ENCODE data around the gene TRIP4. TPM values are rescaled to one million over a fixed set of nuclear protein-coding genes. Genes with fewer than 3 reads are reported as not detected.

TRIP4 gene
- total and polyA plus RNA-seq, 2 of the 8 experiments (the other 6 are each of a cell fraction or from before 2014, with no cell fraction given) = 6.2 to 18.9 TPM

DNA sequence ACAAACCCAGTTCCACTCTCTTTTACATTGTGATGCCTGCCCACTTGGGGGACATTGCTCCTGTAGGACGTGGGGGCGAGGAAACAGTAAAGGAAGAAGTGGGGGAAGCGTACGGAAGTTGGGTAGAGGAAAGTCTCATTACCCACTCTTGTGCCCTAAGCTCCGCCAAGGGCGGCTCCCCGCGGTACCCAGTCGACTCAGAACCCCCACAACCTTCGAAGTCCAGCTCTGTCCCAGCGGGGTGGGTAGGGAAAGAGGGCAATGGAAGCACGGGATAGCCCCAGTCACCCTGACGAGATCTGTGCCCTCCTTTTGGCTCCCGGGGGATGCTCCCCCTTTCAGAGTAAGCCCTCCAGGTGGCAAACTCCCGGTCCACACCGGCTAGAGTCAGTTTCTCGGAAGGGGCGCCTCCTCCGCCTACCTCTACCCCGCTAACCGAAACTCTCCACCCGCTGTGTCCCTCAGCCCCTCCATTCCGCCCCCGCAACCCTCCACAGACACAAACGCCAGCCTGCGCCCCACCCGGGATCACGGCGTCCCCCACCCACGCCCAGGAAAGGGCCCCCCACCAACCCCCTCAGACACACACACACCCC is 32.2 kb upstream of the TRIP4 start:
- H3K9ac ChIP-seq (replicated peaks in 1 of 4; ENCODE audit: extremely low read depth in 1 of 4, low read depth in 3 of 4, low read length in 3 of 4) = peak overlapping the region; percentile 79 to 96 (median 86)
- H2BK5ac ChIP-seq (ENCODE audit: low read depth, low read length) = peak overlapping the region; percentile 87
- H2AFZ ChIP-seq (ENCODE audit: low read length) = peak overlapping the region; percentile 62; the same call in 1 of the 2 replicates
- H2BK20ac ChIP-seq (ENCODE audit: low read length) = no peak overlapping the region
- H3K79me2 ChIP-seq (ENCODE audit: control insufficient read depth in 1 of 2, insufficient read depth in 2 of 2, low read length in 2 of 2) = peaks cover 0 to 40% of the 10 kb centered on the region in 2 experiments; a peak in 3 of 4 replicates
- H4K20me1 ChIP-seq (replicated peaks in 1 of 2; ENCODE audit: control insufficient read depth in 1 of 2, insufficient read depth in 2 of 2, low read length in 2 of 2) = no peaks in the 10 kb centered on the region
- FAIRE-seq = no peak
- H3K27ac ChIP-seq (ENCODE audit: low read depth, low read length) = peak overlapping the region; percentile 75
- H3K4me3 ChIP-seq (ENCODE audit: extremely low read depth in 1 of 4, insufficient read depth in 2 of 4, low read depth in 3 of 4, low read length in 4 of 4) = peak overlapping the region; percentile 68 to 95 (median 80)
- H3K9me3 ChIP-seq (ENCODE audit: insufficient read depth in 2 of 2, low read depth in 1 of 2, low read length in 1 of 2) = no peaks in the 10 kb centered on the region
- H3K79me1 ChIP-seq (ENCODE audit: low read depth, low read length) = no peaks in the 10 kb centered on the region
- H3K23ac ChIP-seq (ENCODE audit: insufficient read length) = no peak overlapping the region
- peak in 1 of 2 experiments; percentile 67 for DNase-seq (ENCODE audit: low read depth in 1 of 2, low spot score in 2 of 2)
- no peak overlapping the region for H2AK5ac ChIP-seq (ENCODE audit: low read depth, low read length)
- no peaks in the 10 kb centered on the region for H3K27me3 ChIP-seq (replicated peaks in 1 of 4; ENCODE audit: control insufficient read depth in 3 of 4, extremely low read depth in 1 of 4, insufficient read depth in 3 of 4, low read length in 3 of 4)
- peaks cover 0 to 2% (median 0%) of the 10 kb centered on the region in 4 experiments; a peak in 2 of 7 replicates for H3K4me1 ChIP-seq (replicated peaks in 1 of 4; ENCODE audit: control insufficient read depth in 3 of 4, insufficient read depth in 4 of 4, low read length in 3 of 4)
- H3K4me2 ChIP-seq (ENCODE audit: insufficient read depth in 1 of 2, low read depth in 2 of 2, low read length in 2 of 2) = peak overlapping the region; percentile 79 to 90
- H2BK12ac ChIP-seq (ENCODE audit: low read depth, low read length) = peak overlapping the region; percentile 4; the same call in 1 of the 2 replicates
- POLR2A ChIA-PET (ENCODE audit: partially characterized antibody) = interaction anchor here (0.9 to 1.7 kb wide), 8 partner anchors 8 to 193 kb away, joined by 3 to 8 read pairs (median 3); partner anchors contain the start of gene PPIB
- H3K23me2 ChIP-seq (ENCODE audit: low read depth, low read length) = peaks cover 2% of the 10 kb centered on the region; the same call in 1 of the 2 replicates
- no peak overlapping the region for H2BK15ac ChIP-seq (ENCODE audit: low read length)
- no peak overlapping the region for H3K4ac ChIP-seq (replicated peaks; ENCODE audit: insufficient read length, low read depth, low read length)
- H3K36me3 ChIP-seq (ENCODE audit: control insufficient read depth in 2 of 4, insufficient read depth in 4 of 4, low read length in 3 of 4) = no peaks in the 10 kb centered on the region
- peak overlapping the region; percentile 54 for H4K5ac ChIP-seq (ENCODE audit: insufficient read length, low read depth, low read length)
- 2% methylated on average over 25 of the region's 30 CpGs; no CpG with 5 or more reads in 1 of the 2 experiments for WGBS, 2 experiments (ENCODE audit: extremely low coverage in 1 of 2, insufficient coverage in 1 of 2, insufficient read length in 1 of 2, insufficient replicate concordance in 2 of 2, low coverage in 1 of 2, low lambda C conversion rate in 2 of 2, missing lambda C conversion rate in 1 of 2)
- H3K18ac ChIP-seq (ENCODE audit: extremely low read depth, low read length) = peak overlapping the region; percentile 60
- H2BK120ac ChIP-seq (replicated peaks; ENCODE audit: low read depth, low read length) = no peak overlapping the region
- CTCF ChIA-PET (ENCODE audit: partially characterized antibody) = interaction anchor here (0.5 to 1.0 kb wide), 4 partner anchors 37 to 665 kb away, joined by 3 to 4 read pairs (median 3); no protein-coding TSS in a partner anchor
- no peak overlapping the region for H3K14ac ChIP-seq (ENCODE audit: insufficient read length)
- no peak overlapping the region for H4K91ac ChIP-seq (replicated peaks; ENCODE audit: insufficient read length, low read length)
- peak overlapping the region; percentile 54 for H3K56ac ChIP-seq (replicated peaks; ENCODE audit: insufficient read length, low read depth, low read length)
- H4K8ac ChIP-seq (ENCODE audit: extremely low read depth, insufficient read depth, low read length) = peak overlapping the region; percentile 98; the same call in 1 of the 2 replicates
- no peak for TF ChIP-seq SP2 (IDR thresholded peaks at IDR 0.05; ENCODE audit: low read length)
- TF ChIP-seq SRF (IDR thresholded peaks at IDR 0.05; ENCODE audit: low read depth, low read length) = no peak
- TF ChIP-seq SIRT6 (IDR thresholded peaks at IDR 0.05; ENCODE audit: low read length) = no peak
- TF ChIP-seq BACH1 (IDR thresholded peaks at IDR 0.05; ENCODE audit: low read length) = 0 out of 2 replicates have a peak, but pooled peaks have one; percentile 5
- TF ChIP-seq HDAC2 (IDR thresholded peaks at IDR 0.05; ENCODE audit: borderline replicate concordance in 1 of 2, low read depth in 2 of 2, low read length in 2 of 2) = 0 out of 4 replicates have a peak, but pooled peaks of 1 of the 2 experiments have one; percentile 18
- TF ChIP-seq RXRA (IDR thresholded peaks at IDR 0.05; ENCODE audit: insufficient read depth, low read depth, low read length) = no peak
- no peak for TF ChIP-seq TEAD4 (IDR thresholded peaks at IDR 0.05; ENCODE audit: low read depth, low read length)
- TF ChIP-seq RBBP5 (IDR thresholded peaks at IDR 0.05; ENCODE audit: borderline replicate concordance, low read depth, low read length) = no peak
- TF ChIP-seq YY1 (IDR thresholded peaks at IDR 0.05; ENCODE audit: low read depth, low read length) = no peak
- no peak for TF ChIP-seq NRF1 (IDR thresholded peaks at IDR 0.05; ENCODE audit: low read depth, low read length)
- TF ChIP-seq, protein P1, sequence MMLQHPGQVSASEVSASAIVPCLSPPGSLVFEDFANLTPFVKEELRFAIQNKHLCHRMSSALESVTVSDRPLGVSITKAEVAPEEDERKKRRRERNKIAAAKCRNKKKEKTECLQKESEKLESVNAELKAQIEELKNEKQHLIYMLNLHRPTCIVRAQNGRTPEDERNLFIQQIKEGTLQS (IDR thresholded peaks at IDR 0.05; ENCODE audit: insufficient read depth, low read depth, low read length) = no peak
- TF ChIP-seq SAP30 (IDR thresholded peaks at IDR 0.05; ENCODE audit: insufficient read depth, insufficient replicate concordance, low read length) = peak; percentile 55
